Left ventricle myocardium inferior (tissue), 1 donor: ENCODE measurements around the gene IL37. TPM values are rescaled to one million over a fixed set of nuclear protein-coding genes. Genes with fewer than 3 reads are reported as not detected.
"Not testable (repeated sequence)": the region's sequence is repeated elsewhere in the genome, so short reads cannot be mapped to it uniquely, and the experiment has no call there.

ENCODE experiments used
- DNase-seq: peaks from one replicate; pipeline ENCODE4 v3.0.0-alpha.2; 2020
- H3K27ac ChIP-seq: fragments of 200-600 bp; replicated peaks from 2 replicates; pipeline ENCODE4 v1.8.0; 2021
- H3K27me3 ChIP-seq: fragments of 200-600 bp; 2 replicates; pipeline ENCODE4 v1.8.0; 2021; ENCODE audit warnings: low read depth
- H3K36me3 ChIP-seq: fragments of 200-600 bp; 2 replicates; pipeline ENCODE4 v1.8.0; 2021
- H3K4me1 ChIP-seq: fragments of 200-600 bp; 2 replicates; pipeline ENCODE4 v1.8.0; 2021
- H3K4me3 ChIP-seq: fragments of 200-600 bp; 2 replicates; pipeline ENCODE4 v1.8.0; 2021; ENCODE audit warnings: mild to moderate bottlenecking, moderate library complexity
- H3K9me3 ChIP-seq: fragments of 200-600 bp; replicated peaks from 2 replicates; pipeline ENCODE4 v1.8.0; 2021
- CTCF ChIP-seq: fragments of 200-600 bp; IDR thresholded peaks from 2 replicates; pipeline ENCODE4 v1.8.0; 2021; ENCODE audit warnings: antibody characterized with exemption, mild to moderate bottlenecking, borderline replicate concordance
- intact Hi-C: fragments of 100-400 bp; cut with micrococcal nuclease; formaldehyde crosslinking; loops from one replicate; pipeline ENCODE4 v1.11.0; 2022
- total RNA-seq: library from RNA; stranded (reverse); fragmentation: NEBNext Ultra II Directional; extraction: Animal tissue kit (Norgen Biotek cat#: 25700); gene quantifications from one replicate; pipeline ENCODE4 v1.2.1, GENCODE V29; 2021
- donor health status: DM: no; HTN: yes; CAD: no; lungs with severe emphysema.

Gene IL37
- total RNA-seq, 1 donor from 2014 or later: not detected

GRCh38 chr2:112906276-112906675, 4.7 kb upstream of the IL37 start:
- Histone ChIP-seq H3K27me3 (peaks cover 21% of the 10 kb centered on the region), H3K36me3 (no peaks in the 10 kb centered on the region), H3K9me3 (no peaks in the 10 kb centered on the region), H3K4me3 (no peak overlapping the region), H3K4me1 (no peaks in the 10 kb centered on the region), H3K27ac (no peak overlapping the region)
- intact Hi-C loops: no loop called here
- no peak for DNase-seq
- no peak for TF ChIP-seq CTCF

GRCh38 chr2:112907001-112907949, 3.7 kb upstream of the IL37 start:
- no peak for DNase-seq
- H3K4me3 ChIP-seq: no peak overlapping the region
- intact Hi-C loops: no loop called here
- H3K36me3 ChIP-seq: no peaks in the 10 kb centered on the region
- H3K4me1 ChIP-seq: no peaks in the 10 kb centered on the region
- no peak overlapping the region for H3K27ac ChIP-seq
- no peak for TF ChIP-seq CTCF
- no peaks in the 10 kb centered on the region for H3K9me3 ChIP-seq
- H3K27me3 ChIP-seq: peaks cover 31% of the 10 kb centered on the region

GRCh38 chr2:112908559-112908958, 2.4 kb upstream of the IL37 start:
- H3K4me1 ChIP-seq, DNase-seq, H3K27ac ChIP-seq, H3K36me3 ChIP-seq, H3K9me3 ChIP-seq, H3K4me3 ChIP-seq, intact Hi-C loops: not testable (repeated sequence)
- peaks cover 41% of the 10 kb centered on the region for H3K27me3 ChIP-seq

- Histone ChIP-seq H3K4me1 (no peaks in the 10 kb centered on the region), H3K27ac (no peak overlapping the region), H3K36me3 (no peaks in the 10 kb centered on the region), H3K27me3 (peaks cover 54% of the 10 kb centered on the region), H3K4me3 (no peak overlapping the region), H3K9me3 (no peaks in the 10 kb centered on the region)
- DNase-seq: no peak
- no peak for TF ChIP-seq CTCF
- intact Hi-C loops: no loop called here
Measured at GRCh38 chr2:112910219-112910618, 746 bp upstream of the IL37 start.

GRCh38 chr2:112912403-112912802, 1.4 kb downstream of the IL37 start:
- intact Hi-C loops: no loop called here
- Histone ChIP-seq H3K27ac (no peak overlapping the region), H3K9me3 (no peaks in the 10 kb centered on the region), H3K4me3 (no peak overlapping the region), H3K4me1 (no peaks in the 10 kb centered on the region), H3K27me3 (peaks cover 52% of the 10 kb centered on the region), H3K36me3 (no peaks in the 10 kb centered on the region)
- no peak for DNase-seq
- TF ChIP-seq CTCF: no peak

- peaks cover 48% of the 10 kb centered on the region for H3K27me3 ChIP-seq
- H3K4me3 ChIP-seq: no peak overlapping the region
- H3K9me3 ChIP-seq: peaks cover 6% of the 10 kb centered on the region
- no peak for TF ChIP-seq CTCF
- intact Hi-C loops: no loop called here
- no peaks in the 10 kb centered on the region for H3K4me1 ChIP-seq
- no peak overlapping the region for H3K27ac ChIP-seq
- no peak for DNase-seq
- no peaks in the 10 kb centered on the region for H3K36me3 ChIP-seq
Measured at GRCh38 chr2:112915300-112916144, 4.6 kb downstream of the IL37 start.
